ENCODE measurements around the gene CACFD1. TPM values are rescaled to one million over a fixed set of nuclear protein-coding genes. Genes with fewer than 3 reads are reported as not detected.
A peak's percentile ranks its signal among the peaks of the same experiment; 100 is the strongest.
"Not testable (repeated sequence)": the region's sequence is repeated elsewhere in the genome, so short reads cannot be mapped to it uniquely, and the experiment has no call there.

CACFD1 gene
- total and polyA plus RNA-seq, 10 donors: 4.7 to 14.2 (median 11.9) TPM

- DNase-seq: peak; percentile 73
- H3K9me3 ChIP-seq: no peaks in the 10 kb centered on the region
- intact Hi-C loops (cut with DNase I; ENCODE audit: low total_unique reads): no loop called here
These were observed 14.3 kb upstream of the CACFD1 start for GRCh38 chr9:133445293-133445969.

GRCh38 chr9:133448487-133448972, 11.2 kb upstream of the CACFD1 start:
- Histone ChIP-seq H3K4me1 (no peaks in the 10 kb centered on the region), H3K27ac (no peak overlapping the region), H3K9me3 (no peaks in the 10 kb centered on the region), H3K4me3 (no peak overlapping the region), H3K27me3 (replicated peaks in 1 of 7) (no peaks in the 10 kb centered on the region), H3K36me3 (no peaks in the 10 kb centered on the region)
- TF ChIP-seq POLR2A (IDR thresholded peaks at IDR 0.05): no peak
- no peak for TF ChIP-seq CTCF (IDR thresholded peaks at IDR 0.05 in 8 of 11, conservative IDR thresholded peaks at IDR 0.05 in 3 of 11)
- TF ChIP-seq POLR2AphosphoS5 (IDR thresholded peaks at IDR 0.05): no peak
- intact Hi-C loops (cut with DNase I; ENCODE audit: low total_unique reads): no loop called here
- 71 to 88% (median 75%) methylated on average over 5 to 13 of the region's 13 CpGs for WGBS, 5 donors
- DNase-seq: no peak

More at GRCh38 chr9:133445293-133445969, 14.3 kb upstream of the CACFD1 start:
- H3K27me3 ChIP-seq (replicated peaks in 1 of 7): no peaks in the 10 kb centered on the region
- no peaks in the 10 kb centered on the region for H3K36me3 ChIP-seq
- H3K4me1 ChIP-seq: peaks cover 0 to 14% (median 1%) of the 10 kb centered on the region in 6 donors
- TF ChIP-seq POLR2A (IDR thresholded peaks at IDR 0.05): no peak
- no peak for TF ChIP-seq POLR2AphosphoS5 (IDR thresholded peaks at IDR 0.05)
- TF ChIP-seq CTCF (IDR thresholded peaks at IDR 0.05 in 8 of 11, conservative IDR thresholded peaks at IDR 0.05 in 3 of 11): no peak
- no peak overlapping the region for H3K27ac ChIP-seq
- H3K4me3 ChIP-seq: no peak overlapping the region
- WGBS, 5 donors: 67 to 88% (median 84%) methylated on average over 17 to 23 of the region's 23 CpGs

GRCh38 chr9:133449760-133450159, 10.0 kb upstream of the CACFD1 start:
- WGBS, 5 donors: 84 to 96% (median 90%) methylated on average over 4 to 12 of the region's 12 CpGs
- H3K4me3 ChIP-seq: no peak overlapping the region
- no peaks in the 10 kb centered on the region for H3K9me3 ChIP-seq
- TF ChIP-seq POLR2A (IDR thresholded peaks at IDR 0.05) (no peak), CTCF (IDR thresholded peaks at IDR 0.05 in 8 of 11, conservative IDR thresholded peaks at IDR 0.05 in 3 of 11) (no peak), POLR2AphosphoS5 (IDR thresholded peaks at IDR 0.05) (no peak)
- H3K36me3 ChIP-seq: no peaks in the 10 kb centered on the region
- no peak overlapping the region for H3K27ac ChIP-seq
- DNase-seq: peak; percentile 74
- no peaks in the 10 kb centered on the region for H3K27me3 ChIP-seq (replicated peaks in 1 of 7)
- intact Hi-C loops (cut with DNase I; ENCODE audit: low total_unique reads): no loop called here
- H3K4me1 ChIP-seq: no peaks in the 10 kb centered on the region

GRCh38 chr9:133451865-133452264, 7.9 kb upstream of the CACFD1 start:
- DNase-seq; H3K4me1 ChIP-seq; H3K27me3 ChIP-seq (replicated peaks in 1 of 7); H3K27ac ChIP-seq; intact Hi-C loops (cut with DNase I; ENCODE audit: low total_unique reads); H3K36me3 ChIP-seq; H3K9me3 ChIP-seq; H3K4me3 ChIP-seq: not testable (repeated sequence)
- 74 to 90% (median 83%) methylated on average over 5 of the region's 5 CpGs for WGBS, 5 donors

Measured in spleen (tissue), 11 donors.